Measurements from ENCODE around the gene INS.

- no peak for TF ChIP-seq HDGF (IDR thresholded peaks at IDR 0.05)
- no peak for TF ChIP-seq CTCF (IDR thresholded peaks at IDR 0.05 in 2 of 3, conservative IDR thresholded peaks at IDR 0.05 in 1 of 3; ENCODE audit: control insufficient read depth in 2 of 3, extremely low read depth in 1 of 3, insufficient read depth in 1 of 3, low read depth in 3 of 3, low read length in 3 of 3)
- TF ChIP-seq POLR2AphosphoS2 (IDR thresholded peaks at IDR 0.05; ENCODE audit: low read depth, low read length): no peak
- TF ChIP-seq RFX5 (IDR thresholded peaks at IDR 0.05; ENCODE audit: low read depth, low read length): no peak
- TF ChIP-seq USF2 (IDR thresholded peaks at IDR 0.05; ENCODE audit: borderline replicate concordance, low read depth, low read length): no peak
- TF ChIP-seq MYC (IDR thresholded peaks at IDR 0.05; ENCODE audit: insufficient read depth, insufficient read length, insufficient replicate concordance, low read length, severe bottlenecking): no peak
- TF ChIP-seq CHD1 (IDR thresholded peaks at IDR 0.05; ENCODE audit: low read depth, low read length): no peak
- TF ChIP-seq EZH2 (IDR thresholded peaks at IDR 0.05; ENCODE audit: borderline replicate concordance, control insufficient read depth, low read depth, low read length): no peak
- TF ChIP-seq ZBTB11 (CRISPR knock-in tag; IDR thresholded peaks at IDR 0.05): no peak
- TF ChIP-seq JUNB (IDR thresholded peaks at IDR 0.05): no peak
- TF ChIP-seq REST (IDR thresholded peaks at IDR 0.05; ENCODE audit: low read depth, low read length): no peak
- TF ChIP-seq E4F1 (IDR thresholded peaks at IDR 0.05; ENCODE audit: borderline replicate concordance, partially characterized antibody): no peak
These were observed 29.1 kb upstream of the INS start for GRCh38 chr11:2189938-2190656.
